Stimulated activated naive CD4-positive, alpha-beta T cell treated with Interleukin-2 at 50 U/mL for 16 hours (primary cell): ENCODE results near the gene SCAF11.

Experiments
- DNase-seq: peaks from one replicate; lab custom pipeline; 2025; lab: John Stamatoyannopoulos, UW

The SCAF11 gene

DNA sequence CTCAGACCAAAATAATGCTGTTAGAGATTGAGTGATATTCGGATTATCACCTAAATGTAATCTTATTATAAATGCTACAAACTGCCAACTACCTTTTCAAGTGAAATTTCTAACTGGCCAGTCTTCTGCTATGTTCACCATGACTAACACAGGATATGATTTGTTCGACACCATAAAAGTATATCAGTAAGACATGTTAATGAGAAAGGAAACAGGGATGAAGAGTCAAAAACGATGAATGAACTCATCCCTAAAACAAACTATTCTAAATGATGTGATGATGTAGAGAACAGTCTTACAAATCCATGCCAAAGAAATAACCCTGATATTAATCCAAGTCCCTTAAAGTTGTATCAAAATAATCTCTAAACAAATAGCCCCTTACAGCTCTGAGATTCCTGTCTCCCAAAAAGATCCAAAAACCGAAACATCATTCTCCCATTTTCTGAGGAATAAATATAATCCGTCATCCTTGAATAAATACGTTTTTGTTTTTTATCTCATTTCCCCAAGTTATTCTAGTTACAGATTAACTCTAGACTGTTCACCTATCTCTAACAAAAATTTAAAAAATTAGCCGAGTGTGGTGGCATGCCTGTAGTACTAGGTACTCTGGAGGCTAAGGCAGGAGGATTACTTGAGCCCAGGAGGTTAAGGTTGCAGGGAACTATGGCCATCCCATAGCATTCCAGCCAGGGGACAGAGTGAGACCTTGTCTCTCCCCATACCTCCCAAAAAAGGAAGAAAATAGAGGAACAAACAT is 9.1 kb downstream of the SCAF11 start:
- DNase-seq, result no peak

DNA sequence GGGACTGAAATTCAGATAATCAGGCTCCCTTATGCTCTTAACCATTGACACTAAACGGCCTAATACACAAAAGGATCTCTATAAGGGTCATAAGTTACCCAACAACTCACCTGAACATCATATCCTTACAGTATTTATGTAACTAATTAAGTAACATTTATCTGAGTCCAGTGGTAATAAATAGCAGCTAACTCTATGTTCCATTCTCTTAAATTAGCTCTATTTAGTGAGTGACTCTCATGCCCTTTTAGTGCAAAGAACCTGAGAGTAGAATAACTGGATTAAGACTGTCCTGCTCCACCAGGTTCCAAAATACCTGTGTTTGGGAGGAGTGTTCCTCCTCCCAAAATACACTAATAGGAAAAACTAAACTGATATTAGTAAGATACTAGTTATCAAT is 9.8 kb downstream of the SCAF11 start:
- DNase-seq, result no peak

DNA sequence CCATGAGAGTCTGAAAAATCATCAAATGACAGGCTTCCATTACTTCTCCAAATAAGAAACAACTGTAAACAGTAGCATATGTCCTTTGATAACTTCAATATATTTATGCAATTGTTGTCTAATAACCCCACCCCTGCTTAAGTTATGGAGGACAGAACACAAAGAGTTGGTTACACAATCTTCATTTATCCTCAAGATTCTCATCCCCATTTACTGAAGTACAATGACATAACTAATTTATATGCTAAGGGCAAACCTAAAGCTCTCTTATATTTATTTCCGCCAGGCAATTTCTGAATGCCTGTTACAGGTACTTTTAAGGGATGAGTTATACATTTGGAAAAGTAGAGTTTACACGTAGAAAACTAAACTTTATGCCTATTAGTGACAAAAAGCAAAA is 12.3 kb downstream of the SCAF11 start:
- no peak for DNase-seq

GRCh38 chr12:45977620-45978019 is 12.8 kb downstream of the SCAF11 start:
- no peak for DNase-seq

DNA sequence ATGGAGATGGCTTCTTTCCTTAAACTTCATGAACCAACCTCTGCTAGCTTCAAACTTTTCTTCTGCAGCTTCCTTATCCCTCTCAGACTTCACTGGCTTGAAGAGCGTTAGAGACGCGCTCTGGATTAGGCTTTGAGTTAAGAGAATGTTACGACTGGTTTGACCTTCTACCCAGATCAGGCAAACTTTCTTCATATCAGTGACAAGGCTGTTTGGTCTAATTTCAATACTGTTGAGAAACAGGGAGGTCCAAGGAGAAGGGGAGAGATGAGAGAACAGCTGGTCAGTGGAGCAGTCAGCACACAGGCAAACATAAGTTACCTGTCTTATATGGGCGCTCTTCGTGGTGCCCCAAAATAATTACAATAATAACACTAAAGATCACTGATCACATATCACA is 14.9 kb downstream of the SCAF11 start:
- DNase-seq, result no peak

GRCh38 chr12:45974883-45975282 is 15.5 kb downstream of the SCAF11 start:
- DNase-seq, result no peak

DNA sequence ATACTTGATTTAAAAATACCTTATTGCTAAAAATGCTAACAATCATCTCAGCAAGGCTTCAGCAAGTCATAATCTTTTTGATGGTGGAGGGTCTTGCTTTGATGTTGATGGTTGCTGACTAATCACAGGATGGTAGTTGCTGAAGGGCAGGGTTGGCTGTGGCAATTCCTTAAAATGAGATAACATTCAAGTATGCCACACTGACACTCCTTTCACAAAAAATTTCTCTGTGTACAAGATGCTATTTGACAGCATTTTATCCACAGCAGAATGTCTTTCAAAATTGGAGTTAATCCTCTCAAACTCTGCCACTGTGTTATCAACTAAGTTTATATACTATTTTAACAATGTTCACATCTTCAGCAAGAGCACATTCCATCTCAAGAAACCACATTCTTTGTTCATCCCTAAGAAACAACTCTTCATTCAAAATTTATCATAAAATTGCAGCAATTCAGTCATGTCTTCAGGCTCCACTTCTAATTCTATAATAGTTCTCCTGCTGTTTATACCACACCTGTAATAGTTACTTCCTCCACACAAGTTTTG is 16.1 kb downstream of the SCAF11 start:
- DNase-seq, result no peak

GRCh38 chr12:45973526-45973925 is 16.8 kb downstream of the SCAF11 start:
- DNase-seq, result no peak

DNA sequence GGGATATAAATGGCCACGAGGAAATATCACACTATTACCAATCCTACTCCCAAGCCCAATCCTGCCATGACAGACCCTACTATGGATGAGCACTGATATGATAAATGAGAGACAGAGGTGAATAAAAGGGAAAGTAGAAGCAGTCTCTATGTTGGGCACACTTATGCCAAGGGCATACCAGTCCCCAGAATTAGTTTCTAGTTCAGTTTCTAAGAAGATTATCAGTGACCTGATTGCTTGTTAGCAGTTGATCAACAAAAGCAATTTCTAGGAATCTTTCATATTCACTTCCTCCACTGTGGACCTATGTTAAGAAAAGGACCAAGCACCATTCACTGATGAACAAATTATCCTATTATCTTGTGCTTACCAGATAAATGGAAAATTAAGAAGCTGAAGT is 20.0 kb downstream of the SCAF11 start:
- no peak for DNase-seq

DNA sequence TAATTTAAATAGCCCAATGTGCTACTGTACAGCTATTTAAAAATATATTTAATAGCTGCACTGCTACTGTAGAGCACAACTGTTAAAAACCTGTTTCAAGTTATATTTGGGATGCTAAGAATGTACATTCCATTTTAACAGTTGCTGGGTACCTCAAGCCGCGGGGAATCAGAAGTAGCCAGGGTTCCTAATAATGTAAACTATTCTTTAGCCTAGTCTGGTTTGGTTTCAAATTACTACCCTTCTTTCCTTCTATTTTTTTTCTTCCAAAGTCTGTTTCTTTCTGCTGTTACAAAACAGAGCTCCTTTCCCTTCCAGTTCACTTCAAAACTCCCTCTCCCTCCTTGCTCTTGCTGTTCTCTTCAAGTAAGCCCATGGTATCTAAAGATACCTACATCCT is 21.3 kb downstream of the SCAF11 start:
- DNase-seq, result no peak

- no peak for DNase-seq
These were observed 23.9 kb downstream of the SCAF11 start for GRCh38 chr12:45966486-45966885.

DNA sequence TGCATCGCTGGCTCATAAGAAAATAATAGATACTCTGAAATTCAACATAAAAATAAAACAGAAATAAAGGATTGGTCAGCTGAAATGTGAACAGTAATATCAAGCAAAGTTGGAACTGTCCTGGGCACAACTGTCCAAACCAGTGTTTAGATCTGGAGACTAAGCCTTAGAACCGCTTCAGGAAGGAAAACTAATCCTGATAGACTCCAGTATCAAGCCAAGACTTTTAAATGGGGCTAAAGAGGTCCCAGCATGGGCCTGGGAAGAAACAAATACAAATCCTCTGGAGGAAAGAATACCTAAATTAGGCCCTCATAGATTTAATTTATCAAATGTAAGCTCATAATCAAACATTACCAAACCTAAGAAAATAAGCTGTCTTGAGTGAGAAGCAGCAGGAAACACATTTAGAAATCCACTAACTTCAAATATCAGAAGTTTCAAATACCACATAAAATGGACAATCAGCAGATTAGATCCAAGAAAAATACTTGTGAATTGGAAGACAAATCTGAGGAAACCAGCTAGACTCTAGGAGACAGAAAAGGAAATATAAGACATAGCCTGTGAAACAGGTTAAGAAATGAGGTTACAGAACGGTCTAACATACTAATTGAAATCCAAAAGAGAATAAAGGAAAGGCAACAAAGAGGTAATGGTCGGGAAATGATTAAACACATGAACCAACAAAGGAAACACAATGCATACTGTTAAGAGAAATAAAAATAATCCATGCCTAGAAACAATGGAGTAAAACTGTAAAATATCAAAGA is 27.6 kb downstream of the SCAF11 start:
- no peak for DNase-seq

GRCh38 chr12:45959728-45960127 is 30.6 kb downstream of the SCAF11 start:
- DNase-seq, result no peak

GRCh38 chr12:45959025-45959424 is 31.3 kb downstream of the SCAF11 start:
- no peak for DNase-seq

DNA sequence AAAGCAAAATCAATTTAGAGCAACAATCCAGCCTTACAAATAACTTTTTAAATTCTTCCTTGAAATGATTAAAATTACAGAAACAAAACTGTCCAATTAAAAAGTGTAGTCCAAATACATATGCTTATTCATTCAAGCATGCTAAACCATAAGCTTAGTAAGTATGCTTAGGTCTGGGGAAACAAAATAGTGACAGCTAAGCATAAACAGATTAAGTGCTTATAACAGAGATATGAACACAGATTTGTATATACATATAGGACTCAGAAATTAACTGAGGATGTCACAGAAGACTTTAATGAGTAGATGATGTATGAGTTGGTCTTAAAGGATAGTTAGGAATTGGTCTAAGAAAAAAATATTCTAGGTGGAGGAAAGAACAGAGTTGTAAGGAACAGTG is 41.8 kb downstream of the SCAF11 start:
- DNase-seq, result no peak

GRCh38 chr12:45946435-45946834 is 43.9 kb downstream of the SCAF11 start:
- no peak for DNase-seq

DNA sequence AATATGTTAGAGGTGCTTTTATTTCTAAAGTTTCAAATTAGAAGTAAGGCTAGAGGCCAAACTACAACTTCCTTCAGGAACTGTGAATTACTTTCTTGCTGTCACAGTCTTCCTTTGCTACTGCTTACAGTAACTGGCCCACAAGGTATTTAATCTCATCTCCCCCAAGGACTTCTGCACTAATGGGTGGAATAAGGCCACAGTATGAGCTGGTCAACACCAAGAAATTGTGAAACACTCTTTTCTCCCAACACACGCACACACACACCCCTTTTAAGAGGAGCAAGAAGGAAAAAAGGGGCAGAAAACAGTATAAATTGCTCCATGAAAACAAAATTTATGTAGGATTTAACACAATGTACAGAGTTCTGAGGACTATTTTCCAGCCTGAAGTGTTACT is 45.6 kb downstream of the SCAF11 start:
- DNase-seq, result no peak

DNA sequence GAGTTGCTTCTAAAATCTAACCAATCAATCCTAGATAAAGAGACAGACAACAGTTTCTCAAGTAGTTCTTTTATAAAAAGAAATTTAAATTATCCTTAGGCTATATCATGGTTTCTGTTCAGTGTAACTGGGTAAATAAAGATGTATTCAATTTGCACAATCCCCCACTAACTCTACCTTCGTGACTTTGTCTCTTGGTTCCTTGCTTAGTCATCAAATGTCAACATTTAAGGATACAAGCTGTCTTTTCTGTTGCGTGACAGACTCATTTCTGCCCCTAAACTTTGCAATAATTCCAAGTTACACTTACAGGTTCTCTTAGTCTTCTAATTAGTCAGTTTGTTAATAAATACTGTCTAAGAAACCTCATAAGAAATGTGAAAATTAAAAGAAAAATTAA is 50.6 kb downstream of the SCAF11 start:
- no peak for DNase-seq

- no peak for DNase-seq
These were observed 51.8 kb downstream of the SCAF11 start for GRCh38 chr12:45938566-45938965.

- DNase-seq, result no peak
These were observed 55.4 kb downstream of the SCAF11 start for GRCh38 chr12:45934956-45935355.

DNA sequence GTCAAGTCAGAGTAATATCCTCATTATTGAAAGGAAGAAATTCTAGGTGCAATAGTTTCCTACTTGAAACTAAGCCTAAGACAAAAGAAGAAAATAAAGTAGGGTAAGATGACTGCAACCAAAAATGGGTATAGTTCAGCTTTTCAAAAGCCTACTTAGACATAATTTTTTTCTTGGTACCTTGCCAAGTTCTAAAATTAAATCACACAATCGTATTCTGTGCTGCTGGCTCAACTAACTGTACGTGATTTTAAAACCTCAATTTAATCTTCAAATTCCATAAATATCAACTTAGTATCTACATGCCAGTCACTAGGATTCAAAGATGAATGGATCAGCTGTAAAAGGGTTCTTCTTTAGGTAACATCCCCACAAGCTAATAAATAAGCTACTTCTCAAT is 56.9 kb downstream of the SCAF11 start:
- DNase-seq, result no peak

DNA sequence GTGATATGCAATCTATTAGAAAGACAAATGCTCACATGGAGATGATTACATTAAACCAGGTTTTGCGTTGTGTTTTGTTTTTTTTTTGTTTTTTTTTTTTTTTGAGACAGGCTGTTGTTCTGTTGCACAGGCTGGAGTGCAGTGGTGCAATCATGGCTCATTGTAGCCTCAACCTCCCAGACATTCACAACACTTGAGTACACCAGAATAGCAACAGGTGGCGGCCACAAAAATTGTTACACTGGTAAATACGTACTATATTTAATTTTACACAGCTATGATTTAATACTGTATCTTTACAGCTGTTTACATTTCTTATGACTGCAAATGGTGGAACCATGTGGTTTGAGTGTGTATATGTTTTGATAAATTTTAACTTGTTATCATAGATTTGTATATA is 60.0 kb downstream of the SCAF11 start:
- DNase-seq, result no peak

- DNase-seq, result no peak
These were observed 62.1 kb downstream of the SCAF11 start for GRCh38 chr12:45928309-45928708.
